H54 (cell line): ENCODE data around the gene SUGCT.
"Not testable (repeated sequence)": the region's sequence is repeated elsewhere in the genome, so short reads cannot be mapped to it uniquely, and the experiment has no call there.

Source experiments
- DNase-seq: peaks from one replicate; pipeline ENCODE4 v3.0.0; 2011; ENCODE audit warnings: low spot score, mixed read lengths; ENCODE audit not compliant: insufficient read length
- FAIRE-seq: peaks from 3 replicates; lab custom pipeline; 2011; peaks lifted over from hg19 to GRCh38; lab: Jason Lieb, UNC
- POLR2A ChIP-seq: IDR thresholded peaks from 2 replicates; pipeline ENCODE4 v1.6.1; 2011; ENCODE audit warnings: low read depth, mild to moderate bottlenecking, low read length

SUGCT gene

DNA sequence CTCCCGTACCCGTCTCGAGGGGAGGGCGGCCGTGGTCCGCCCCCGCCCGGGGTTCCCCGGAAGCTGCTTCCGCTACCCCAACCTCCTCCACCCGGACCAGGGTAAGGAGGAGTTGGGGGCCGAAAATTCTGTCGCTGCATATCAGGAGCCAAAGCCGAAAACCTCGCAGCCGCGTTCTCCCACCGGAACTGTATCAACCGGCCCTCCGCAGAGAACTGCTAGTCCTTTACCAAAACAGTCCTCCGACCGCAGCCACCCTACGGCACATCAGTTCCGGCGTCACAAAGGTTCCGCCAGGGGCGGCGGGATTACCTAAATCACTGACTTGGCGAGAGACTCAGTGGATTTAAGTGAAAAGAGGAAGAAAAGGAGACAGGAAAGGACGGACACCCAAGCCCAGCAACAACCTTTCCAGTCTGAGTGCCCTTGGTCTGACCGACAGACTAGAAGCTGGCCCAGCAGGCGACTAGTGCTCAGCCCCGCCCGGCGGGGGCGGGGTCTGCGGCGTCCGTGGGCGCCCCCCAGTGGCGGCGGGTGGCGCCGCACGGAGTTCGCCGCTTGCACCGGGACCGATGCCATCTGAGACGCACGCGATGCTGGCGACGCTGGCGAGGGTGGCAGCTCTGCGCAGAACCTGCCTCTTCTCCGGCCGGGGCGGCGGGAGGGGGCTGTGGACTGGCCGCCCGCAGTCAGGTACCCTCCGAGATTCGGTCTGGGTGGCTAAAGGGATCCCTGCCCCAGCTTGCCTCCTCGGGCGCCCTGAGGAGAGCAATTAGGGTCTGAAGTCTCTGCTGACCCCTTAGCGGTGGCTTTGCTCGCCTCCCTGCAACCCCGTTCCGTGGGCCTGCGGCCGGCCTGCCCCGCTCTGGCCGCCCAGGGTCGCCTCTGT lies at the start of gene SUGCT, which contains the start of gene MPLKIP:
TSS of gene SUGCT (plus strand) at position 578 of the 889 bp plus-strand sequence.
TSS of gene MPLKIP (minus strand) at position 195 of the 889 bp plus-strand sequence. CDS start at position 140, 55 bp downstream.
- peak; percentile 62 for TF ChIP-seq POLR2A
- FAIRE-seq: peak; percentile 87
- peak; percentile 97 for DNase-seq

DNA sequence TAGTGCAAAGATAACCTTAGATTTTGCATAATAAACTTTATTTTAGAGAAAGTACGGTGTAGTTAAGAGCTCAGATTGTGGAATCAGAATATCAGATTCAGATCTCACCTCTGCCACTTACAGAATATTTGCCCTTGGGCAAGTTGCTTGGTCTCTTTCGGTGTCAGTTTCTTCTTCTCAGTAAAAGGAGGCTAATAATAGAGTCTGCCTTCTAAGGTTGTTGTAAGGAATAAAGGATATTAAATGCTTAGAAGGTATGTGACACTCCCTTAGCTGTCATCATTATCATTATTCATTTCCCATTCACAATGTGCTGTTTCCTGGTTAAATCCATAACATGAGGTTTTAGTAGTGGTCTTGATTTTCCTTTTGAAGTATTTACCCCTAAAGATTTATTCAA lies 42.6 kb upstream of the SUGCT start:
- no peak for DNase-seq
- FAIRE-seq: no peak
- TF ChIP-seq POLR2A: no peak

DNA sequence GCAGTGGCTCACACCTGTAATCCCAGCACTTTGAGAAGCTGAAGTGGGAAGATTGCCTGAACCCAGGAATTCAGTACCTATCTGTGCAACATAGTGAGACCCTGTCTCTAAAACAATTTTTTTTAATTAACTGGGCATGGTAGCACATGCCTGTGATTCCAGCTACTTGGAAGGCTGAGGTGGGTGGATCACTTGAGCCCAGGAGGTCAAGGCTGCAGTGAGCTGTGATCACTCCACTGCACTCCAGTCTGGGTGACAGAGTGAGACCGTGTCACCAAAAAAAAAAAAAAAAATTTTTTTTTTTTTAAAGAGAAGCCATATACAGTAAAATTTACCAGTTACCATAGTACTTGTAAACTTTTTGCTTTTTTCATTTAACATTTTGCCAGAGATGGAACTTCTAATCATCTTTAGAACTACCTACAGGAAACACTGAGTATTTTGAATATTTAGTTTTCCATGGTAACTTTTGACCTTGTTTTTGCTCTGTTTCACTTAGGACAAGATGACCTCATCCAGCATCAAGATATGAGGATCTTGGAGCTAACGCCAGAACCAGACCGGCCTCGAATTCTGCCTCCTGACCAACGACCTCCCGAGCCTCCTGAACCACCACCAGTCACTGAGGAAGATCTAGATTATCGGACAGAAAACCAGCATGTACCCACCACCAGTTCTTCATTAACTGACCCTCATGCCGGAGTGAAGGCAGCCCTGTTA lies 41.0 kb upstream of the SUGCT start:
- DNase-seq (no peak), FAIRE-seq (no peak)
- no peak for TF ChIP-seq POLR2A

DNA sequence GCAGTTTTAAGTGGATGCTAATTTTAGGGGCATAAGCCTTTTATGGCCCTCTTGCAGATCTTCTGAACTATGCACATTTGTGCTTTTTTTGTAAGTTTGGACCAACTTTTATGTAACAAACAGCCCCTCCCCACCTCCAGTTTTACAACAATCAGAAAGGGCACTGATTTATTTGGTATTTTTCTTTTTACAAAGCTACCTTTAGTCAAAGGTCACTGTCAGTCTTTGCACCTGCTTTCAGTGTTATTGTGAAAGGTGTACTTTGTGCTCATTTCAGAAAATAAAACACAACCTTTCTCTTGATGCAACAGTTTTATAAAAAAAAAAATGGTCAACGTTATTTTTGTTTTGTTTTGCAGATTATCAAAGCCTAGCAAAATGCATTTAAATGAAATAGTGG lies 39.6 kb upstream of the SUGCT start:
- no peak for TF ChIP-seq POLR2A
- FAIRE-seq (no peak), DNase-seq (no peak)

DNA sequence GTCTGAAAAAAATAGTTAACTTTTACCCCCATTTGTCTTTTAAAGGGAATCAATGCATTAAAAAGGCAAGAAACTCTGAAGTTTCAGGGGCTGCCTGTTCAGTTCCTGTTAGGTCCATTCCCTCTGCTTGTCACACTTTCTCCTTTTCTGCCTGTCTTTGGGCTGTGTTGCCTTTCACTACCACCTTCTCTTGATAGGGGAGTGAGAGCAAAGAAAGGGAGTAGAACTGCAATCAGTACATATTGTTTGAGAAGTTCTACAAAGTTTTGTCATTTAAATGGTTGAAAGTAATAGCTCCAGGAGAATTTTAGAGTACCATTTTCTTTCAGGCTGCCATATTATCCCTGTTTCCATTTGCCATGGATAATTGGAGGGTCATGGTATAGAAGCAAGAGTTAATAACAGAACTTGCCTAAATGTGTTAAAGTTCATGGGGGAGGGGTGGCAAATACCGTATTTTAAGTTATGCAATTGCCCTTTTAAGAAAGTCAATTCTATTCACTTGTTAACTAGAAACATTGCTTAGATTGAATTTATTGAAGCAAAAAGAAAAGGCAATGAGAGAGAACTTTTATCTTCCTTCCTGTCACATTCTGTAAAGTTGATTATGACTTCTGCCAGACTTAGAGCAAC lies 39.0 kb upstream of the SUGCT start:
- DNase-seq (no peak), FAIRE-seq (no peak)
- no peak for TF ChIP-seq POLR2A

DNA sequence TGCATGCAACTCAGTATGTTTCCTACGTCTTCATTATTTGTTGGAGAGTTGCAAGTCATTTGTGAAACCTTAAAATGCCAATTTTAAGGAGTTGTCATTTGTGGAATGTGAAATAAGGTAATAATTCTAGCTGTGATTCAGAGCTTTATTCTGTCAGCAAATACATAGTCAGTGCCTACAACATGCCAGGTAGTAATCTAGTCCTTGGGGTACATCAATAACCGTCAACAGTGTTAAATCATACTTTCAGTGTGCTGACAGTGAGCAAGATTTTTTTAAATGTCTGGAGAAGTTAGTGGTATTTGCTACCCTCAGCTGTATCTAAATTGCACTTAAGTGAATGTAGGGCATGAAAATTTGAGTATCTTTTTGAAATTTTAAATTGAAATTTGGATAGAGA lies 37.1 kb upstream of the SUGCT start:
- no peak for TF ChIP-seq POLR2A
- FAIRE-seq (peak; percentile 53), DNase-seq (no peak)

DNA sequence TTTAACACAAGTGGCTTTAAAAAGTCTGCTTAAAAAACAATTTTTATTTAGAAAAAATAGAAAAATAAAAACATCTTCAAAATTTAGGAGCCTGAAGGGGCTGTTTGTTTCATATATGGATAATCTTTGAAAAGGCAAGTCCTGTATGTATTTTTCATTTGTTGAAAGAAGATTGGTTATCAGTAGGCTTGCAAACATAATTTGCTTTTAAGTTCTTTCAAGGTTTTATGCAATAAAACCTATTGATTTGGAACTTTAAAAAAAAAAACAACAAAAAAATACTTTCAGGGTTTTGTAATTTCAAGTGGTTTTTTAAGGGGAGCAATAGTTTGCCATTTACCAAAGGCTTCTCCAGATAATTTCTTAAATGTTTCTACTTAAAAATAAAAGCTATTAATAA lies 36.0 kb upstream of the SUGCT start:
- no peak for TF ChIP-seq POLR2A
- FAIRE-seq (no peak), DNase-seq (no peak)

DNA sequence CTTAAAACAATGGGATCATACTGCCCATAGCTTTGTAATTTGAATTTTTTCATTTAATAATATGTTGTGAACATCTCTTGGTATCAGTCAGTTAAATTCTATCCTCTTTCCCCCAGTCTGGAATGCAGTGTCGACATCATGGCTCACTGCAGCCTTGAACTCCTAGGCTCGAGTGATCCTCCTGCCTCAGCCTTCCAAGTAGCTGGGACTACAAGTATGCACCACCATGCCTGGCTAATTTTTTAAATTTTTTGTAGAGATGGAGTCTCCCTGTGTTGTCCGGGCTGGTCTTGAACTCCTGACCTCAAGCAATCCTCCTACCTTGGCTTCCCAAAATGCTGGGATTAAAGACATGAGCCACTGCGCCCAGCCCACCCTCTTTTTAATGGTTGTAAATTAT lies 35.0 kb upstream of the SUGCT start:
- FAIRE-seq: peak; percentile 77
- TF ChIP-seq POLR2A: no peak
- no peak for DNase-seq

DNA sequence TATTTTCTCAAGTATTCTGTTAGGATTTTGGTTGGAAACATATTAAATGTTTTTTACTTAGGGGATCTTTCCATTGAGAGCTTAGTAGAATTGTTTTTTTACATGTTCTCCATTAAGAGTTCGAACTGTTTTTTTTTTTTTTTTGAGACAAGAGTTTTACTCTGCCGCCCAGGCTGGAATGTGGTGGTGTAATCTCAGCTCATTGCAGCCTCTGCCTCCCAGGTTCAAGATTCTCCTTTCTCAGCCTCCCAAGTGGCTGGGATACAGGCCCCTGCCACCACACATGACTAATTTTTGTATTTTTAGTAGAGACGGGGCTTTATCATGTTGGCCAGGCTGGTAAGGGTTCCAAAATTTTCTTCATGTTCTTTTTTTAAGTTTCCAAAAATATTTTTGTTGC lies 33.6 kb upstream of the SUGCT start:
- FAIRE-seq (no peak), DNase-seq (no peak)
- no peak for TF ChIP-seq POLR2A

DNA sequence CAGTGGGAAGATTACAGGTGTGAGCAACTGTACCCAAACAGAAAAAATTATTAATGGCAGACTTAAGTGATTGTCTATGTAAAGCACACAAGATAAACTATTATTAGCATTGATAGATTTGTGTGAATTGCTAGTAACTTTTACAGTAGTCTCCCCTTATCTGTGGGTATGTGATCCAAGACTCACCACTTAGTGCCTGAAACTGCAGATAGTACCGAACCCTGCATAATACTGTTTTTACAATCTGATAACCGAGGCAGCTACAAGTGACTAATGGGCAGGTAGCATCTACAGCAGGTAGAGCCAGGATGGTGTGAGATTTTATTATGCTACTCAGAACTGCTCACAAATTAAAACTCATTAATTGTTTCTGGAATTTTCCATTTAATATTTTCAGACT lies 31.9 kb upstream of the SUGCT start:
- FAIRE-seq (no peak), DNase-seq (no peak)
- no peak for TF ChIP-seq POLR2A

DNA sequence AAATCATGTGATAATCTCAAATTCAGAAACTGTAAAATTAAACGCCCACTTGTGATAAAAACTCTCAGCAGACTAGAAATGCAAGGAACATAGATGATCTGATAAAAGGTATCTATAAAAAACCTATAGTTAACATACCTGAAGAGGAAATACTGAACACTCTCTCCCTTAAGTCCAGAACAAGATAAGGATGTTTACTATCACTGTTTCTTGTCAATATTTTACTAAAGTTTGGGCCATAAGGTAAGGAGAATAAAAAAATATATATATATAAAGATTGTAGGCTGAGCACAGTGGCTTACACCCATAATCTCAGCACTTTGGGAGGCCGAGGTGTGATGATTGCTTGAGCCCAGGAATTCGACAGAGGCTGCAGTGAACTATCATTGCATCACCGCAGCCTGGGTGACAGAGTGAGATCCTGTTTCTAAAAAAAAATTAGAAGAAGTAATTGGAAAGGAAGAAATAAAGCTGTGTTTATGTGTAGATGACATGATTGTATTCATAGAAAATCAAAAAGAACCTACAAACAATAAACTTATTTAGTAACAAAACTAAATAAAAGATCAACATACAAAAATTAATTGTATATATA lies 28.8 kb upstream of the SUGCT start:
- TF ChIP-seq POLR2A: no peak
- DNase-seq (no peak), FAIRE-seq (no peak)

DNA sequence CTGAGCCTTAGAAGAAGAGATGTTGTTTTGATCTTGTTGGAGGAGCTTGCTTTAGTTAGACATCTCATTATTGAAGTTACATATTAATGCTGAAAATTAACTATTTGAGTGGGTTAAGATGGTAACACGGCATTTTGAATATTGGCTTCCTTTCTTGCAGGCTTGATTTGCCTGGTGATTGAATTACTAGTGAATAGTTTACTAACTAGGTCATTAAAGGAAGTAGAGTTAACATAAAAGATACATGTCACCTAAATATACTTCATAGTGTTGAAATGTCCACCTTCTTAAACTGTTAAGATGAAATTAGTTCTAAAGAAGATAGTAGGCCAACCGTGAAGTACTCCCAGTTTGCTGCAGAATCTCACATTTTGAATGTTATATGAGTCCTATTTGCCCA lies 18.9 kb upstream of the SUGCT start:
- TF ChIP-seq POLR2A: no peak
- FAIRE-seq: no peak
- DNase-seq: no peak

DNA sequence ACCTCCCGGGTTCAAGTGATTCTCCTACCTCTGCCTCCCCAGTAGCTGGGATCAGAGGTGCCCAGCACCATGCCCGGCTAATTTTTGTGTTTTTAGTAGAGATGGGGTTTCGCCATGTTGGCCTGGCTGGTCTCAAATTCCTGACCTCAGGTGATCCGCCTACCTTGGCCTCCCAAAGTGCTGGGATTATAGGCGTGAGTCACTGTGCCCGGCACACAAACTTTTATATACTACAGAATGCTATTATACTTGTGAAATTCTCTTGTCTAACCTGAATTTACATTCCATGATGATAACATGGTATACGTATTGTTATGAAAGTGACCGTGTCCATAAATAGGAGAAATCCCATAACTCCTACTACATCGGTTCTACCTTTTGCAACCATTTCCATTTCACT lies 17.6 kb upstream of the SUGCT start:
- not testable (repeated sequence) for FAIRE-seq, DNase-seq

DNA sequence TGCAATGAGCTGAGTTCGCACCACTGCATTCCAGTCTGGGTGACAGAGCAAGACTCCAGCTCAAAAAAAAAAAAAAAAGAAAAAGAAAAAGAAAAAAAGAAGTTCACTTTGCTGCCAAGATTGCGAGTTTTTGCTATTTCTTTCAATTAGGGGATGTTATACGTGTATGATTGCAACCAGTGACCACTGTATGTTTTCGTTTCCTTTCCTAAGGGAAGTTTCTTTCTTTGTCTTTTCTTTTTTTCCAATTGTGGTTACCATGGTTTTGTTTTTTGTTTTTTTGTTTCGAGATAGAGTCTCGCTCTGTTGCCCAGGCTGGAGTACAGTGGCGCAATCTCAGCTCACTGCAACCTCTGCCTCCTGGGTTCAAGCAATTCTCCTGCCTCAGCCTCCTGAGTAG lies 16.6 kb upstream of the SUGCT start:
- not testable (repeated sequence) for FAIRE-seq, DNase-seq
